ENCODE data around the gene DRD1.
"Not testable (repeated sequence)": the region's sequence is repeated elsewhere in the genome, so short reads cannot be mapped to it uniquely, and the experiment has no call there.

The DRD1 gene

DNA sequence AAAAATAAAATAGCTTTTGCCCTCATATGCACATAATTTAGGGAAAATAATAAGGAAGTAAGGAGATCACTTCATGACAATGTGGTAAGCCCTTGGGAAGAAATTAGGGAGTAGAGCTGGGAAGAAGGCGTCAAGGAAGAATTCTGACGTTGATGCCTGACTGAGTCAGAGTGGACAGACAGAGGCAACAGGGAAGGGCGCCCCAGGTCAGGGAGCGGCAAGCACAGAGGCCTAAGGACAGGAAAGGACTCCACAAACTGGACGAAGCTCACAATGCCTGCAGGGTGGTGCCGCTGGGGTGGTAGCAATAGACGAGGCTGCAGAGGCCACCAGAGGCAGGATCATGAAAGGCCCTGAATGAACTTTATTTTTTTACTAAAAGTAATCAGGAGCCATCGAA, 7.6 kb downstream of the DRD1 start:
- DNase-seq (ENCODE audit: low read depth): no peak
- TF ChIP-seq, protein P1, sequence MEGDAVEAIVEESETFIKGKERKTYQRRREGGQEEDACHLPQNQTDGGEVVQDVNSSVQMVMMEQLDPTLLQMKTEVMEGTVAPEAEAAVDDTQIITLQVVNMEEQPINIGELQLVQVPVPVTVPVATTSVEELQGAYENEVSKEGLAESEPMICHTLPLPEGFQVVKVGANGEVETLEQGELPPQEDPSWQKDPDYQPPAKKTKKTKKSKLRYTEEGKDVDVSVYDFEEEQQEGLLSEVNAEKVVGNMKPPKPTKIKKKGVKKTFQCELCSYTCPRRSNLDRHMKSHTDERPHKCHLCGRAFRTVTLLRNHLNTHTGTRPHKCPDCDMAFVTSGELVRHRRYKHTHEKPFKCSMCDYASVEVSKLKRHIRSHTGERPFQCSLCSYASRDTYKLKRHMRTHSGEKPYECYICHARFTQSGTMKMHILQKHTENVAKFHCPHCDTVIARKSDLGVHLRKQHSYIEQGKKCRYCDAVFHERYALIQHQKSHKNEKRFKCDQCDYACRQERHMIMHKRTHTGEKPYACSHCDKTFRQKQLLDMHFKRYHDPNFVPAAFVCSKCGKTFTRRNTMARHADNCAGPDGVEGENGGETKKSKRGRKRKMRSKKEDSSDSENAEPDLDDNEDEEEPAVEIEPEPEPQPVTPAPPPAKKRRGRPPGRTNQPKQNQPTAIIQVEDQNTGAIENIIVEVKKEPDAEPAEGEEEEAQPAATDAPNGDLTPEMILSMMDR (conservative IDR thresholded peaks at IDR 0.05; ENCODE audit: low read depth, low read length): no peak
- no peak overlapping the region for H3K4me3 ChIP-seq (ENCODE audit: low read length)

DNA sequence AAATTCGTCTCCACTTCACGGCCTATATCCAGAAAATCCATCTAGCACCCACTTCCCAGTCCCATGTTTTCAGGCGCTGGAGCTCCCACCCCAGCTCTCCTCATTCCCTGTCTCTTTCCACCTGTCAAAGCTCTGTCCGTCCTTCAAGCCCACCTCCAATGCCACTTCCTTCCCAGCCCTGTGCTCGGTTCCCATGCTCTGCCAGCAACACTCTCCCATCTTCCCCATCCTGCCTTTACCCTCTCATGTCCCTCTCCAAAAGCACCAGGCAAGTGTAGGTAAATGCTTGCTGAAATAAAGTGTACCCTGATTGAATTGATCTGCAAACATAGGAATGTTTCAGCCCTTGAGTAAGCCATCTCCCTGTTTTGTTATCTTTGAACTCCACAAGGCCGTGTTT, 9.2 kb downstream of the DRD1 start:
- no peak overlapping the region for H3K4me3 ChIP-seq (ENCODE audit: low read length)
- TF ChIP-seq, protein P1 (conservative IDR thresholded peaks at IDR 0.05; ENCODE audit: low read depth, low read length): no peak
- no peak for DNase-seq (ENCODE audit: low read depth)

DNA sequence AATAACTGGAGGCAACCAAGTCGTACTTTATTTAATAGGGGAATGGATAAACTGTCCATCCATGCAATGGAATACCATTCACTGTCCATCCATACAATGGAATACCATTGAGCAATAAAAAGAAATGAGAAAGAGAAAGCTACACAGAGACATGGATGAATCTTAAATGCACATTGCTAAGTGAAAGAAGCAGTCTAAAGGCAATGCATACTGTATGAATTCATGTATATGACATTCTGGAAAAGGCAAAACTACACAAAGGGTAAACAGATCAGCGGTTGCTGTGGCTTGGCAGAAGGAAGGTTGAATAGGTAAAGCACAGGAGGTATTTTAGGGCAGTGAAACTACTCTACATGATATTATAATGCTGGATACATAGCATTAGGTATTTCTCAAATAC, 16.2 kb downstream of the DRD1 start:
- no peak for DNase-seq (ENCODE audit: low read depth)
- no peak overlapping the region for H3K4me3 ChIP-seq (ENCODE audit: low read length)
- TF ChIP-seq, protein P1 (conservative IDR thresholded peaks at IDR 0.05; ENCODE audit: low read depth, low read length): no peak

DNA sequence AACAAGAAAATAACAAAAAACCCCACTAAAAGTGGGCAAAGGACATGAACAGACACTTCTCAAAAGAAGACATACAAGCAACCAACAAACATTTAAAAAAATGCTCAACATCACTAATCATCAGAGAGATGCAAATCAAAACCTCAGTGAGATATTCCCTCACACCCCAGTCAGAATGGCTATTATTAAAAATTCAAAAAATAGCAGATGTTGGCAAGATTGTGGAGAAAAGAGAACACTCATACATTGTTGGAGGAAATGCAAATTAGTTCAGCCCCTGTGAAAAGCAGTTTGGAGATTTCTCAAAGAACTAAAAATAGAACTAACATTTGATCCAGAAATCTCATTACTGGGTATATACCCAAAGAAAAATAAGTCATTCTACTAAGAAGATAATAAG, 19.4 kb downstream of the DRD1 start:
- not testable (repeated sequence) for DNase-seq (ENCODE audit: low read depth); H3K4me3 ChIP-seq (ENCODE audit: low read length)

DNA sequence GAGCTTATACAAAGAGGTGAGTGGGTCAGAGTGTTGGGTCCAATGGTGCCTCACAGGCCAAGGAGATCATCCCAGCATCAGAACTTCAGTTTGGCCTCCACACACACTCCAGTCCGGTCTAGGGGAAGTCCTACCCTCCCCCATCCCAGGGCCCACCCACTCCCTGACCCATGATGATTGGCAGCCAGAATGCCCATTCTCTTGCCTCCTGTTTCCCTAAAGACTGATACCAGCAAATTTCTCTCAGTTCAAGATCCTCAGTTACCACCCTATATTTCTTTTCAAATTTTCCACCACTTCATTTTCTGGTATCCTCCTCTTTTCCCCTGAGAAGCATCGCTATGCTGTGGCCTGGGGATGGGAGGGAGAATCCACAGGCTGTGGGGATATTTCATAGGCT, 21.9 kb downstream of the DRD1 start:
- no peak for DNase-seq (ENCODE audit: low read depth)
- no peak overlapping the region for H3K4me3 ChIP-seq (ENCODE audit: low read length)
- TF ChIP-seq, protein P1 (conservative IDR thresholded peaks at IDR 0.05; ENCODE audit: low read depth, low read length): no peak

DNA sequence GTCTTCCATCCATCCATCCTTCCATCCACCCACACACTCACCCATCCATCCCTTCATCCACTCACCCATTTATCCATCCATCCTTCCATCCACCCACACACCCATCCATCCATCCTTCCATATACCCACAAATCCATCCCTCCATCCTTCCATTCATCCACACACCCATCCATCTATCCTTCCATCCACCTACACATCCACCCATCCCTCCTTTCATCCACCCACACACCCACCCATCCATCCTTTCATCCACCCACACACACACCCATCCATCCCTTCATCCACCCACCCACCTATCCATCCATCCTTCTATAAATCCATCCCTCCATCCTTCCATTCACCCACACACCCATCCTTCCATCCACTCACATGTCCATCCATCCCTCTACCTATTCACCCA, 23.6 kb downstream of the DRD1 start:
- no peak overlapping the region for H3K4me3 ChIP-seq (ENCODE audit: low read length)
- DNase-seq (ENCODE audit: low read depth): no peak
- TF ChIP-seq, protein P1 (conservative IDR thresholded peaks at IDR 0.05; ENCODE audit: low read depth, low read length): no peak

DNA sequence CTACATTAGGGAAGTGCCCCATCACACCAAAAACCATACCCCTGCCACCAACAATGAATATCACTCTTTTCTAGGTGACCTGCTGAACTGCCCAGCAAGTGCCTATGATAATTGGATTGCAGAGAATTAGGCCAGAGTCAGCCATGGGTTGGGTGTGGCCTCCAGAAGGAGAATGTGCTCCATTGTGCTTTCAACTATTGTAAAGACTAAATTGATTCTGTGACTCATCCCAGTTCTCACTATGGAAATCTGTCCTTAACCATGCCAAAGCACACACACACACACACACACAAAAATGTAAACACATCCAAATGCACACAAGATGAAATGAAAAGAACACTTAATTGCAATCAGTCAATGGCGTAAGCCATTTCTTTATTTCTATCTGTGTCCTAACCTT, 25.7 kb downstream of the DRD1 start:
- H3K4me3 ChIP-seq (ENCODE audit: low read length): no peak overlapping the region
- DNase-seq (ENCODE audit: low read depth): no peak
- TF ChIP-seq, protein P1 (conservative IDR thresholded peaks at IDR 0.05; ENCODE audit: low read depth, low read length): no peak

DNA sequence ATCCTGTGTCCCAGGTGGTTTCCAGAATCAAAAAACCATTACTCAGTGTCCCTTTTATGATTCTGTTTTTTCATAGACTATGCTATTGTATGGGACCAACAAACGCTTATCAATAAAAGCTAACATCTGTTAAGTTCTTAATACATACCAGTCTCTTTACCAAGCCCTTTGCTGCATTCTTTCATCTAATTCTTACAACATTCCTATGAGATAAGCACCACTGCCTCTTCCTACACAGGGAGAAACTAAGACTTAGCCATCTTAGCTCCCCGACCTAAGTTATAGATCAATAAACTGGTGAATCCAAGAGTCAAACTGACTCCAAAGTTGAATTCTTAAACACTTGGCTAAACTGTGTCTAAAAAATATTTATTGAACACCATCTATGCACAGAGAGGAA, 26.6 kb downstream of the DRD1 start:
- TF ChIP-seq, protein P1 (conservative IDR thresholded peaks at IDR 0.05; ENCODE audit: low read depth, low read length): no peak
- DNase-seq (ENCODE audit: low read depth): no peak

More for the DNA sequence above, 26.6 kb downstream of the DRD1 start:
- H3K4me3 ChIP-seq (ENCODE audit: low read length): no peak overlapping the region
